Astrocyte of the cerebellum (primary cell): ENCODE measurements around the gene CASP8AP2.

Source experiments
- DNase-seq: peaks from one replicate; pipeline ENCODE4 v3.0.0-alpha.2; 2011; ENCODE audit warnings: low read depth
- H3K4me3 ChIP-seq: 2 replicates; pipeline ENCODE4 v1.5.1; 2011; ENCODE audit warnings: mild to moderate bottlenecking, low read depth, low read length, moderate library complexity
- CTCF ChIP-seq: IDR thresholded peaks from 2 replicates; pipeline ENCODE4 v1.5.1; 2012; ENCODE audit warnings: low read length, low read depth, moderate library complexity, mild to moderate bottlenecking; ENCODE audit errors: missing control alignments
- in situ Hi-C: cut with HindIII; loops from 2 replicates; pipeline ENCODE4 v1.10.0; 2017; ENCODE audit warnings: low sequenced_read_pairs

CASP8AP2 gene

GRCh38 chr6:89789980-89790379, 39.7 kb upstream of the CASP8AP2 start:
- TF ChIP-seq CTCF = no peak
- in situ Hi-C loops = no loop called here
- H3K4me3 ChIP-seq = no peak overlapping the region
- DNase-seq = no peak

DNA sequence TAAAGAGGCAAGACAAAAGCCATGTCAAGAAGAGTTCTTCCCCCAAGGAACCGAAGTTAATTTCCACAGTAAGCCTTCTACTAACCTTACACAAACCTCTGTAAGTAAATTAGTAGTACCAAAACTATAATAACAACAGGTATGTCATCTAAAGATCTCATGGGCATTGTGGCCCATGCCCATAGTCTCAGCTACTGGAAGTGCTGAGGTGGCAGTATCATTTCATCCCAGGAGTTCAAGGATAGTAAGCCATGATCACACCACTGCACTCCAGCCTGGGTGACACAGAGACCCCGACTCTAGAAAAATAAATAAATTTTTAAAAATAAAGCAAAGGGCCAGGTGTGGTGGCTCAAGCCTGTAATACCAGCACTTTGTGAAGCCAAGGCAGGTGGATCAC, 39.3 kb upstream of the CASP8AP2 start:
- no peak for DNase-seq
- no peak overlapping the region for H3K4me3 ChIP-seq
- TF ChIP-seq CTCF = no peak
- in situ Hi-C loops = no loop called here

DNA sequence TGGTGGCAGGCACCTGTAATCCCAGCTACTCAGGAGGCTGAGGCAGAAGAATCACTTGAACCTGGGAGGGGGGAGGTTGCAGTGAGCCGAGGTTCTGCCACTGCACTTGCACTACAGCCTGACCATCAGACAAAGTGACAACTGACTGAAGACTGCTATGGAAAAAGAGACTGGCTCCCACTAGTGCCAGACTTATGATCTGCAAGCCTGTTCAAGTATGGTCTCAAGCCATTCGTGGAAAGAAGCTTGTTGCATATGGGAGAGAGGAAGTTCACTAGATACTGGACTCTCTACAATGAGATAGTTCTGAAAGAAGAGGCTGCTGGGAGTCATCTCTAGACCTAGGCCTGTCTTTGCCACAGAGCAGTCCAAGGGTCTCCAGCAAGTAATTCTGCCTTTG, 36.8 kb upstream of the CASP8AP2 start:
- in situ Hi-C loops = no loop called here
- peak; percentile 9 for DNase-seq
- H3K4me3 ChIP-seq = no peak overlapping the region
- TF ChIP-seq CTCF = peak; percentile 62

GRCh38 chr6:89793586-89793985, 36.1 kb upstream of the CASP8AP2 start:
- in situ Hi-C loops = no loop called here
- no peak for TF ChIP-seq CTCF
- no peak overlapping the region for H3K4me3 ChIP-seq
- peak; percentile 26 for DNase-seq

DNA sequence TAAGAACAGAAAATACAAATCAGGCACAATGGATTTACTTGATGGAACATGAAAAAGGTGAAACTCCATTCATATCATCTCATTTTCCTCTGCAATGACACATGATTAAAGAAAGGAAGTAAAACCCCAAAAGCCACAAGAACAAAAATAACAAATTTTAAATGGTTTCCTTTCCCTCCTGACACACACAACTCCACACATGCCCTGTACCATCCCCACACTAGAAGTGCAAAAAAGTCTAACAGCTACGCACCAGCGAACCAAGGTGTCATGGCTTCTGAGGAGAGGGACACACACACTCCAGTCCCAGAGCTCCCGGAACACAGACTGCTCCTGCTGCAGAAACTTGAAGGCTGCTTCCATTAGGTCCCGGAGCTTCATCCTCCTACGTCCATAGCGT, 35.4 kb upstream of the CASP8AP2 start:
- DNase-seq = no peak
- no peak for TF ChIP-seq CTCF
- in situ Hi-C loops = no loop called here
- no peak overlapping the region for H3K4me3 ChIP-seq

GRCh38 chr6:89797317-89797716, 32.4 kb upstream of the CASP8AP2 start:
- TF ChIP-seq CTCF = no peak
- H3K4me3 ChIP-seq = no peak overlapping the region
- in situ Hi-C loops = no loop called here
- peak; percentile 97 for DNase-seq

DNA sequence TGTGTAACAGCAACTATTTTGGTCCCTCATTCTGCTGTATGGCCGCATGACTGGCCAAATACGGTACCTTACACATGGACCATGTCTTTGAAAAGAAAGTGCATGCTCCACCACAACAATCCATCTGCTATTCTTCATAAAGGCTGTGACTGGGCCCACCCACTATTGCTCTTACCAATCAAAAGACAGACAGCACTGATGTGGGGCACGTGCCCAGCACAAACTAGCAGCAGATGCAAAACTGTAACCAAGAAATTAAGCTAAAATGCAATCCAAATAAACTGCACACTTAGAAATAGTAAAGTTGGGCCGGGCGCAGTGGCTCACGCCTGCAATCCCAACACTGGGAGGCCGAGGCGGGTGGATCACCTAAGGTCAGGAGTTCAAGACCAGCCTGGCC, 30.6 kb upstream of the CASP8AP2 start:
- in situ Hi-C loops = no loop called here

More for the DNA sequence above, 30.6 kb upstream of the CASP8AP2 start:
- TF ChIP-seq CTCF = no peak
- no peak overlapping the region for H3K4me3 ChIP-seq
- DNase-seq = no peak
